ENCODE data around the gene PROZ. TPM values are rescaled to one million over a fixed set of nuclear protein-coding genes. Genes with fewer than 3 reads are reported as not detected.

Gene PROZ
- total and polyA plus RNA-seq, 2 of the 13 experiments (the other 11 are each of a cell fraction or from before 2014, with no cell fraction given), result 5.6 to 22.5 TPM

DNA sequence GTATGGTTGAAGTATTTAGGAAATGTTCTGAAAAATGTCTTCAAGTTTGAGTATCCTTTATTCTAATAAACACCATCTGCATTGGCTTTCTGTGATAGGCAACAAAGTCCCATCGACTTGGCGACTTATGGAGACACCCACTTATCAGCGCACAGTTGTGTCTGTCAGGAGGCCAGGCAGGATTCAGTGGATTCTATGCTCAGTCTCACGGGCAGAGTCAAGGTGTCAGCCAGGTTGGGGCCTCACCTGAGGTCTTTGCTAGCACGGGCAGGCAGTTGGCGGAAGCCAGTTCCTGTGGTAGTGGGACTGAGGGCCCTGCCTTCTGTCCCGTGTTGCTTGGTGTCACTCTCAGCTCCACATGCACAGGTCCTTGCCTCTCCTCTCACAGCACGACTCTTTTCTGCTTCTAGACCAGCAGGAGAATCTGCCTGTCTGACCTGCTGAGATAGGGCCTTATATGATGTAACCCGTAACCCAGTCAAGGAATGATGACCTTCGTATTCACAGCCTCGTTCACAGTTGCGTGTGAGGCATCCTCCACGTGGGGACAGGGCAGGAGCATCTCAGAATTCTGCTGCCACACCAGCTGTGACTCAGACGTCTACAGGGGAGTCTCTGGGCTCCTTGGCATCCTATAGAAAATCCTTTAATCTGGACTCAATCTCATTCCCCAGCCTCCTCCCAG lies 61.0 kb downstream of the PROZ start:
- BruUV-seq (replicated peaks), result no TSS peak
- POLR2A ChIA-PET, result interaction anchor here (1.0 to 1.1 kb wide), 4 partner anchors 9 to 95 kb away, joined by 3 to 8 read pairs (median 6); partner anchors contain the start of genes CUL4A and PCID2
- intact Hi-C loops (cut with micrococcal nuclease; ENCODE audit: unreplicated experiment), result no loop called here
- peaks cover 53% of the 10 kb centered on the region for H4K20me1 ChIP-seq (ENCODE audit: insufficient read depth, low read length)
- peaks cover 66% of the 10 kb centered on the region for H3K4me1 ChIP-seq (ENCODE audit: insufficient read depth, low read length)
- no peak overlapping the region for H2AFZ ChIP-seq (ENCODE audit: low read length)
- no peaks in the 10 kb centered on the region for H3K9me3 ChIP-seq (ENCODE audit: low read length)
- FAIRE-seq (no peak), ATAC-seq (peak; percentile 4; the same call in 2 of the 3 replicates), DNase-seq (ENCODE audit: low spot score) (no peak)
- peaks cover 21 to 57% of the 10 kb centered on the region in 2 experiments for H3K36me3 ChIP-seq (replicated peaks in 1 of 2; ENCODE audit: control insufficient read depth in 1 of 2, insufficient read depth in 2 of 2, low read length in 2 of 2)
- peak overlapping the region; percentile 44 for H3K4me2 ChIP-seq (ENCODE audit: low read depth, low read length)
- 0 out of 2 replicates have a peak overlapping the region, but pooled peaks have one; percentile 2 for H3K9ac ChIP-seq (ENCODE audit: insufficient read depth, low read depth, low read length)
- 72% methylated on average over 5 of the region's 14 CpGs for WGBS (ENCODE audit: low lambda C conversion rate)
- peaks cover 93% of the 10 kb centered on the region for H3K79me2 ChIP-seq (ENCODE audit: insufficient read depth, low read length)
- H3K27ac ChIP-seq (ENCODE audit: extremely low read length, insufficient read depth, low read length), result peak overlapping the region; percentile 57
- peak overlapping the region in 1 of 3 experiments; percentile 3; a peak in 1 of 6 replicates for H3K4me3 ChIP-seq (replicated peaks in 1 of 3; ENCODE audit: insufficient read depth in 1 of 3, low read depth in 2 of 3, low read length in 3 of 3)
- in situ Hi-C loops (cut with HindIII; ENCODE audit: extremely low pct_ligation_motif_present, low pct_unique_long_range_greater_than_20kb), result no loop called here
- H3K27me3 ChIP-seq (ENCODE audit: control insufficient read depth in 1 of 2, insufficient read depth in 2 of 2, low read length in 2 of 2), result no peaks in the 10 kb centered on the region
- CTCF ChIA-PET (ENCODE audit: low intra/inter-chr PET ratio, low total read pairs), result interaction anchor here (1.1 kb wide), 1 partner anchor 184 kb away, joined by 5 read pairs; no protein-coding TSS in a partner anchor
- 0 out of 2 replicates have a peak, but pooled peaks have one; percentile 33 for TF ChIP-seq ZC3H13 (CRISPR knock-in tag; IDR thresholded peaks at IDR 0.05)
- TF ChIP-seq, protein P1, sequence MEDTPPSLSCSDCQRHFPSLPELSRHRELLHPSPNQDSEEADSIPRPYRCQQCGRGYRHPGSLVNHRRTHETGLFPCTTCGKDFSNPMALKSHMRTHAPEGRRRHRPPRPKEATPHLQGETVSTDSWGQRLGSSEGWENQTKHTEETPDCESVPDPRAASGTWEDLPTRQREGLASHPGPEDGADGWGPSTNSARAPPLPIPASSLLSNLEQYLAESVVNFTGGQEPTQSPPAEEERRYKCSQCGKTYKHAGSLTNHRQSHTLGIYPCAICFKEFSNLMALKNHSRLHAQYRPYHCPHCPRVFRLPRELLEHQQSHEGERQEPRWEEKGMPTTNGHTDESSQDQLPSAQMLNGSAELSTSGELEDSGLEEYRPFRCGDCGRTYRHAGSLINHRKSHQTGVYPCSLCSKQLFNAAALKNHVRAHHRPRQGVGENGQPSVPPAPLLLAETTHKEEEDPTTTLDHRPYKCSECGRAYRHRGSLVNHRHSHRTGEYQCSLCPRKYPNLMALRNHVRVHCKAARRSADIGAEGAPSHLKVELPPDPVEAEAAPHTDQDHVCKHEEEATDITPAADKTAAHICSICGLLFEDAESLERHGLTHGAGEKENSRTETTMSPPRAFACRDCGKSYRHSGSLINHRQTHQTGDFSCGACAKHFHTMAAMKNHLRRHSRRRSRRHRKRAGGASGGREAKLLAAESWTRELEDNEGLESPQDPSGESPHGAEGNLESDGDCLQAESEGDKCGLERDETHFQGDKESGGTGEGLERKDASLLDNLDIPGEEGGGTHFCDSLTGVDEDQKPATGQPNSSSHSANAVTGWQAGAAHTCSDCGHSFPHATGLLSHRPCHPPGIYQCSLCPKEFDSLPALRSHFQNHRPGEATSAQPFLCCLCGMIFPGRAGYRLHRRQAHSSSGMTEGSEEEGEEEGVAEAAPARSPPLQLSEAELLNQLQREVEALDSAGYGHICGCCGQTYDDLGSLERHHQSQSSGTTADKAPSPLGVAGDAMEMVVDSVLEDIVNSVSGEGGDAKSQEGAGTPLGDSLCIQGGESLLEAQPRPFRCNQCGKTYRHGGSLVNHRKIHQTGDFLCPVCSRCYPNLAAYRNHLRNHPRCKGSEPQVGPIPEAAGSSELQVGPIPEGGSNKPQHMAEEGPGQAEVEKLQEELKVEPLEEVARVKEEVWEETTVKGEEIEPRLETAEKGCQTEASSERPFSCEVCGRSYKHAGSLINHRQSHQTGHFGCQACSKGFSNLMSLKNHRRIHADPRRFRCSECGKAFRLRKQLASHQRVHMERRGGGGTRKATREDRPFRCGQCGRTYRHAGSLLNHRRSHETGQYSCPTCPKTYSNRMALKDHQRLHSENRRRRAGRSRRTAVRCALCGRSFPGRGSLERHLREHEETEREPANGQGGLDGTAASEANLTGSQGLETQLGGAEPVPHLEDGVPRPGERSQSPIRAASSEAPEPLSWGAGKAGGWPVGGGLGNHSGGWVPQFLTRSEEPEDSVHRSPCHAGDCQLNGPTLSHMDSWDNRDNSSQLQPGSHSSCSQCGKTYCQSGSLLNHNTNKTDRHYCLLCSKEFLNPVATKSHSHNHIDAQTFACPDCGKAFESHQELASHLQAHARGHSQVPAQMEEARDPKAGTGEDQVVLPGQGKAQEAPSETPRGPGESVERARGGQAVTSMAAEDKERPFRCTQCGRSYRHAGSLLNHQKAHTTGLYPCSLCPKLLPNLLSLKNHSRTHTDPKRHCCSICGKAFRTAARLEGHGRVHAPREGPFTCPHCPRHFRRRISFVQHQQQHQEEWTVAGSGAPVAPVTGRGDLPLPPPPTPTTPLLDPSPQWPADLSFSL (CRISPR knock-in tag; IDR thresholded peaks at IDR 0.05), result 0 out of 2 replicates have a peak, but pooled peaks have one; percentile 23
- no peak for TF ChIP-seq NFE2L2 (IDR thresholded peaks at IDR 0.05; ENCODE audit: low read length)
- TF ChIP-seq, protein P2, sequence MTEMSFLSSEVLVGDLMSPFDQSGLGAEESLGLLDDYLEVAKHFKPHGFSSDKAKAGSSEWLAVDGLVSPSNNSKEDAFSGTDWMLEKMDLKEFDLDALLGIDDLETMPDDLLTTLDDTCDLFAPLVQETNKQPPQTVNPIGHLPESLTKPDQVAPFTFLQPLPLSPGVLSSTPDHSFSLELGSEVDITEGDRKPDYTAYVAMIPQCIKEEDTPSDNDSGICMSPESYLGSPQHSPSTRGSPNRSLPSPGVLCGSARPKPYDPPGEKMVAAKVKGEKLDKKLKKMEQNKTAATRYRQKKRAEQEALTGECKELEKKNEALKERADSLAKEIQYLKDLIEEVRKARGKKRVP (CRISPR knock-in tag; IDR thresholded peaks at IDR 0.05), result 0 out of 4 replicates have a peak, but pooled peaks of 1 of the 2 experiments have one; percentile 33
- TF ChIP-seq ZBTB38 (CRISPR knock-in tag; IDR thresholded peaks at IDR 0.05), result peak; percentile 28; the same call in 1 of the 2 replicates
- 0 out of 2 replicates have a peak, but pooled peaks have one; percentile 0 for TF ChIP-seq ZNF501 (CRISPR knock-in tag; IDR thresholded peaks at IDR 0.05)
- peak; percentile 10; the same call in 1 of the 2 replicates for TF ChIP-seq TOPORS (CRISPR knock-in tag; IDR thresholded peaks at IDR 0.05)
- TF ChIP-seq PHF21A (CRISPR knock-in tag; IDR thresholded peaks at IDR 0.05), result no peak
- 0 out of 2 replicates have a peak, but pooled peaks have one; percentile 9 for TF ChIP-seq HNF4A (CRISPR knock-in tag; IDR thresholded peaks at IDR 0.05)
- no peak for TF ChIP-seq EZH2 (conservative IDR thresholded peaks at IDR 0.05; ENCODE audit: low read depth, low read length)

All from HepG2 (cell line).